Endothelial cell of umbilical vein (primary cell): ENCODE results near the gene ZNF280D. TPM values are rescaled to one million over a fixed set of nuclear protein-coding genes. Genes with fewer than 3 reads are reported as not detected.

ENCODE experiments used
- Bru-seq: library from RNA; stranded (reverse); fragments of 400-500 nt; gene quantifications from one replicate; lab custom pipeline; 2021; lab: Mats Ljungman, UMichigan
- BruChase-seq, 2 experiments: library from RNA; stranded (reverse); fragments of 400-500 nt; gene quantifications; one replicate each; lab custom pipeline; 2021; lab: Mats Ljungman, UMichigan
- BruUV-seq: library from RNA; stranded (reverse); fragments of 400-500 nt; replicated peaks from 2 replicates; lab custom pipeline; 2021; lab: Mats Ljungman, UMichigan
- CTCF ChIA-PET: fragments of 300-600, 350-600 bp; sonication (Branson Sonifier 250); formaldehyde crosslinking; loops from one replicate; lab custom pipeline; 2021; ENCODE audit warnings: antibody characterized with exemption, inconsistent platforms; lab: Charles Lee
- POLR2A ChIA-PET: fragments of 300-600, 350-600 bp; sonication (Branson Sonifier 250); formaldehyde crosslinking; loops from one replicate; lab custom pipeline; 2021; ENCODE audit warnings: antibody characterized with exemption, inconsistent platforms; lab: Charles Lee
- DNase-seq: peaks from one replicate; pipeline ENCODE4 v3.0.0-alpha.2; 2011; ENCODE audit warnings: low read depth, low spot score
- FAIRE-seq: peaks from 2 replicates; lab custom pipeline; 2011; peaks lifted over from hg19 to GRCh38; lab: Jason Lieb, UNC
- H2AFZ ChIP-seq: 2 replicates; pipeline ENCODE4 v1.6.0; 2012; ENCODE audit warnings: low read depth, low read length, control low read depth, inconsistent platforms
- H3K27ac ChIP-seq: 2 replicates; pipeline ENCODE4 v1.5.1; 2011; ENCODE audit warnings: low read depth, mild to moderate bottlenecking, control low read depth, low read length, moderate library complexity; ENCODE audit not compliant: insufficient read depth
- H3K27me3 ChIP-seq, 2 experiments: 2 replicates each; pipeline versions ENCODE4 v1.6.0 to v1.6.1; 2011; ENCODE audit warnings: low read length in 2 of 2, mixed read lengths in 1 of 2; ENCODE audit not compliant: control insufficient read depth in 2 of 2, insufficient read depth in 2 of 2
- H3K36me3 ChIP-seq, 2 experiments: 2 replicates in 1 of 2; 3 replicates in 1 of 2; pipeline ENCODE4 v1.5.1; 2011; ENCODE audit warnings: low read length in 2 of 2, mild to moderate bottlenecking in 1 of 2, moderate library complexity in 1 of 2; ENCODE audit not compliant: control insufficient read depth in 2 of 2, insufficient read depth in 2 of 2; ENCODE audit errors: extremely low read depth in 1 of 2
- H3K4me1 ChIP-seq: 3 replicates; pipeline ENCODE4 v1.5.1; 2011; ENCODE audit warnings: mild to moderate bottlenecking, low read length; ENCODE audit not compliant: control insufficient read depth, insufficient read depth; ENCODE audit errors: extremely low read depth
- H3K4me2 ChIP-seq: 2 replicates; pipeline ENCODE4 v1.6.1; 2011; ENCODE audit warnings: low read length, control low read depth, mixed read lengths; ENCODE audit not compliant: insufficient read depth
- H3K4me3 ChIP-seq, 3 experiments: fragments of 200-600 bp in 1 of 3; sonication (generic), shearing (Covaris generic) in 1 of 3; replicated peaks in 1 of 3; 2 replicates each; pipeline ENCODE4 v1.5.1; 2011 to 2016; ENCODE audit warnings: control low read depth in 3 of 3, low read length in 3 of 3, mild to moderate bottlenecking in 2 of 3, inconsistent platforms in 1 of 3, low read depth in 1 of 3, moderate library complexity in 1 of 3; ENCODE audit not compliant: insufficient read depth in 1 of 3
- H3K79me2 ChIP-seq: 2 replicates; pipeline ENCODE4 v1.6.0; 2012; ENCODE audit warnings: low read length, inconsistent platforms; ENCODE audit not compliant: control insufficient read depth, insufficient read depth
- H3K9ac ChIP-seq: replicated peaks from 2 replicates; pipeline ENCODE3; 2011; ENCODE audit warnings: low read length, control low read depth; ENCODE audit not compliant: insufficient read depth; ENCODE audit errors: extremely low read depth
- H3K9me1 ChIP-seq: replicated peaks from 3 replicates; pipeline ENCODE4 v1.6.0; 2011; ENCODE audit warnings: mild to moderate bottlenecking, low read length; ENCODE audit not compliant: control insufficient read depth, insufficient read depth; ENCODE audit errors: extremely low read depth
- H3K9me3 ChIP-seq: replicated peaks from 2 replicates; pipeline ENCODE4 v1.5.1; 2012; ENCODE audit warnings: low read length, inconsistent platforms; ENCODE audit not compliant: control insufficient read depth, insufficient read depth
- H4K20me1 ChIP-seq: replicated peaks from 2 replicates; pipeline ENCODE3; 2011; ENCODE audit warnings: mild to moderate bottlenecking, low read length; ENCODE audit not compliant: control insufficient read depth, insufficient read depth; ENCODE audit errors: extremely low read depth
- EZH2 ChIP-seq: IDR thresholded peaks from 2 replicates; pipeline ENCODE4 v1.6.1; 2012; ENCODE audit warnings: borderline replicate concordance, low read depth, mild to moderate bottlenecking, moderate library complexity, low read length, inconsistent platforms; ENCODE audit not compliant: severe bottlenecking
- FOS ChIP-seq: IDR thresholded peaks from 2 replicates; pipeline ENCODE4 v1.6.1; 2011; ENCODE audit warnings: mild to moderate bottlenecking, low read length, moderate library complexity, borderline replicate concordance; ENCODE audit not compliant: insufficient read depth
- GATA2 ChIP-seq: IDR thresholded peaks from 2 replicates; pipeline ENCODE4 v1.7.0; 2011; ENCODE audit warnings: low read depth, mild to moderate bottlenecking, moderate library complexity, mixed read lengths, low read length; ENCODE audit not compliant: insufficient read length, insufficient read depth
- JUN ChIP-seq: IDR thresholded peaks from 2 replicates; pipeline ENCODE4 v1.6.1; 2011; ENCODE audit warnings: borderline replicate concordance, low read depth; ENCODE audit not compliant: insufficient read length, insufficient read depth
- MYC ChIP-seq: IDR thresholded peaks from one replicate; pipeline ENCODE4 v1.6.1; 2011; ENCODE audit warnings: mild to moderate bottlenecking, low read depth, low read length
- POLR2A ChIP-seq: IDR thresholded peaks from 2 replicates; pipeline ENCODE4 v1.6.1; 2012; ENCODE audit warnings: low read depth, mild to moderate bottlenecking, control low read depth, low read length
- POLR2AphosphoS5 ChIP-seq: IDR thresholded peaks from 2 replicates; pipeline ENCODE4 v1.6.1; 2012; ENCODE audit warnings: low read depth, mild to moderate bottlenecking, control low read depth, low read length, moderate library complexity; ENCODE audit not compliant: insufficient read depth
- dilution Hi-C: fragments of 300-500 bp; cut with MboI; formaldehyde crosslinking; loops from one replicate; pipeline ENCODE4 v1.15.0; 2019; ENCODE audit warnings: low sequenced_read_pairs; ENCODE audit not compliant: extremely low pct_ligation_motif_present
- intact Hi-C: fragments of 100-400 bp; cut with micrococcal nuclease; formaldehyde crosslinking; loops from one replicate; pipeline ENCODE4 v1.10.0; 2022
- long read RNA-seq: library from polyadenylated mRNA; stranded (forward); transcript quantifications from one replicate; pipeline ENCODE4 v2.0.0, GENCODE V29; 2021
- polyA minus RNA-seq, 3 experiments: library from RNA; depleted of rRNA, polyadenylated mRNA; stranded (reverse); fragments of >200 nt; gene quantifications; 1 replicate in 1 of 3; 2 replicates in 2 of 3; pipeline ENCODE4 v1.2.3, GENCODE V29; 2011
- polyA plus RNA-seq, 4 experiments: library from polyadenylated mRNA; depleted of rRNA in 3 of 4; stranded (reverse) in 3 of 4; unstranded in 1 of 4; fragments of >200 nt; gene quantifications; 2 replicates each; pipeline versions ENCODE4 v1.2.1 to v1.2.3, GENCODE V29; 2011 to 2012; ENCODE audit warnings: missing spikeins in 1 of 4
- total RNA-seq: library from RNA; stranded (reverse); gene quantifications from 2 replicates; pipeline ENCODE4 v1.2.3, GENCODE V29; 2021
- TF ChIP-seq, protein P1 (sequence below), 2 donors: IDR thresholded peaks; 1 replicate in 1 of 2; 2 replicates in 1 of 2; pipeline ENCODE4 v1.5.1; 2011; ENCODE audit warnings: low read length in 2 of 2, mild to moderate bottlenecking in 2 of 2, moderate library complexity in 2 of 2, control low read depth in 1 of 2, inconsistent platforms in 1 of 2, low read depth in 1 of 2; ENCODE audit not compliant: insufficient read depth in 1 of 2; ENCODE audit errors: extremely low read depth in 1 of 2
- TF ChIP-seq, protein P2 (sequence below): IDR thresholded peaks from 2 replicates; pipeline ENCODE4 v1.6.1; 2011; ENCODE audit not compliant: insufficient read depth, insufficient read length

ZNF280D gene, protein sequence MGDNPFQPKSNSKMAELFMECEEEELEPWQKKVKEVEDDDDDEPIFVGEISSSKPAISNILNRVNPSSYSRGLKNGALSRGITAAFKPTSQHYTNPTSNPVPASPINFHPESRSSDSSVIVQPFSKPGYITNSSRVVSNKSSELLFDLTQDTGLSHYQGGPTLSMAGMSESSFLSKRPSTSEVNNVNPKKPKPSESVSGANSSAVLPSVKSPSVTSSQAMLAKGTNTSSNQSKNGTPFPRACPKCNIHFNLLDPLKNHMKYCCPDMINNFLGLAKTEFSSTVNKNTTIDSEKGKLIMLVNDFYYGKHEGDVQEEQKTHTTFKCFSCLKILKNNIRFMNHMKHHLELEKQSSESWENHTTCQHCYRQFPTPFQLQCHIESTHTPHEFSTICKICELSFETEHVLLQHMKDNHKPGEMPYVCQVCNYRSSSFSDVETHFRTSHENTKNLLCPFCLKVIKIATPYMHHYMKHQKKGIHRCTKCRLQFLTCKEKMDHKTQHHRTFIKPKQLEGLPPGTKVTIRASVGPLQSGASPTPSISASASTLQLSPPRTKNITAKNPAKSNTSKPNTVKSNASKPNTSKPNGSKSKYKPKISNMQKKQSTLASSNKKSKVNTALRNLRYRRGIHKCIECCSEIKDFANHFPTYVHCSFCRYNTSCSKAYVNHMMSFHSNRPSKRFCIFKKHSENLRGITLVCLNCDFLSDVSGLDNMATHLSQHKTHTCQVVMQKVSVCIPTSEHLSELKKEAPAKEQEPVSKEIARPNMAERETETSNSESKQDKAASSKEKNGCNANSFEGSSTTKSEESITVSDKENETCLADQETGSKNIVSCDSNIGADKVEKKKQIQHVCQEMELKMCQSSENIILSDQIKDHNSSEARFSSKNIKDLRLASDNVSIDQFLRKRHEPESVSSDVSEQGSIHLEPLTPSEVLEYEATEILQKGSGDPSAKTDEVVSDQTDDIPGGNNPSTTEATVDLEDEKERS
- total RNA-seq (35.8 and 42.1 TPM in 2 replicates), polyA plus RNA-seq (4.4 and 9.6 TPM in 2 replicates), polyA minus RNA-seq (15.9 and 17.0 TPM in 2 replicates), Bru-seq, nascent RNA (percentile 86 among the genes with signal in this experiment), BruChase-seq, experiment 1, labeled RNA remaining after a 6-hour chase (percentile 79 among the genes with signal in this experiment), BruChase-seq, experiment 2, labeled RNA remaining after a 2-hour chase (percentile 90 among the genes with signal in this experiment)
- 7.3 and 7.6 TPM in 2 replicates for polyA plus RNA-seq (2011; cell fraction: cytosol; rRNA removed)
- 38.3 and 52.6 TPM in 2 replicates for polyA plus RNA-seq (2011; cell fraction: nucleus; rRNA removed)
- 12.5 and 16.5 TPM in 2 replicates for polyA plus RNA-seq (2012)
- polyA minus RNA-seq (2011; cell fraction: cytosol; rRNA and poly(A)+ RNA removed) = 3.6 TPM
- 46.7 and 72.8 TPM in 2 replicates for polyA minus RNA-seq (2011; cell fraction: nucleus; rRNA and poly(A)+ RNA removed)
- long read RNA-seq, partial matches to known transcripts = 8 of 13 reads
- long read RNA-seq, other reads (novel, unspliced or antisense) = 3 of 13 reads

DNA sequence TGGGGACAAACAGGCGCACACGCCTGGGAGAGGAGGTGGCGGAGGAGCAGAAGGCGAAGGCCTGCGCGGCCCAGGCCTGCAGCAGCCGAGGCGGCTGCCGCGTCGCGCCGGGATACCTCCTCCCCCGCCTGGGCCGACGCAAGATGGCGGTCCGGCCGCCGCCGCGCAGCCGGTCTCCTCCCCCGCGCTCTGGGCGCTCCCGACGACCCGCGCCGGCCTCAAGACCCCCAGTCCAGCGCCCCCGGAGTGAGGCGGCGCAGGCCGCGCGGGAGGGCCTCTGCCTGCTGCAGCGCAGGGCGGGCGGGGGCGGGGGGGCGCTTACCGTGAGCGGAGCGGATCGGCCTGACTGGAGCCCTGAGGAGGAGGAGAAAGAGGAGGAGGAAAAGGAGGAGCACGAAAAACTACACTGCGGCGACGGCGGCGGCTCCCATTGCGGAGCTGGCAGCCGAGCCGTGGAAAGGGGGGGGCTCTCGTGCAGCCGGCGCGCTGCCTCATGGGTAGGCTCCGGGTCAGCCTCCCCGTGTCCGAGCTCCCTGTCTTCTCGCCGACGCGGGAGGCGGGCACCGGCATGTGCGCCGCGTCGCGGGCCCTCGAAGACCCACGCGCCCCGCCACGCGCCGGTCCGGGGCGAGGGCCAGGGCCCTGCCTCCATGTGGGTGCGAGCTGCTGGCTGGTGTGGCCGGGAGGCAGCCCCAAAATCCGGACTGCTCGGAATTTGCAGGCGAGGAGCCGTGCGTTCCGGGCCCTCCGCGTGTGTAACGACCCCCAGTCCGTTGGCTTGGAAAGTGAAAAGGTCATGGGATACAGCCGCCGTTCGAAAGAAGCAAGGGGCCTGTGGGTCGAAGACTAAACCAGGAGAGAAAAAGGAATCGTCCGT lies at the start of gene ZNF280D:
Gene ZNF280D, minus strand, starts transcription at position 374 of the 877 bp plus-strand sequence. CDS start 26,400 bp downstream, outside the sequence.
- Histone ChIP-seq H3K9me3 (no peaks in the 10 kb centered on the region), H4K20me1 (no peaks in the 10 kb centered on the region), H3K79me2 (peaks cover 41% of the 10 kb centered on the region), H3K9ac (peak within 1 kb of the TSS; percentile 88), H3K4me1 (peaks cover 34% of the 10 kb centered on the region), H3K4me3 (peak within 1 kb of the TSS; percentile 19 to 70 (median 68)), H3K27me3 (no peaks in the 10 kb centered on the region), H3K9me1 (no peaks in the 10 kb centered on the region), H3K36me3 (peaks cover 0 to 2% of the 10 kb centered on the region in 2 experiments), H2AFZ (peak within 1 kb of the TSS; percentile 74), H3K27ac (peak within 1 kb of the TSS; percentile 59), H3K4me2 (peak within 1 kb of the TSS; percentile 99)
- TF ChIP-seq, protein P1, sequence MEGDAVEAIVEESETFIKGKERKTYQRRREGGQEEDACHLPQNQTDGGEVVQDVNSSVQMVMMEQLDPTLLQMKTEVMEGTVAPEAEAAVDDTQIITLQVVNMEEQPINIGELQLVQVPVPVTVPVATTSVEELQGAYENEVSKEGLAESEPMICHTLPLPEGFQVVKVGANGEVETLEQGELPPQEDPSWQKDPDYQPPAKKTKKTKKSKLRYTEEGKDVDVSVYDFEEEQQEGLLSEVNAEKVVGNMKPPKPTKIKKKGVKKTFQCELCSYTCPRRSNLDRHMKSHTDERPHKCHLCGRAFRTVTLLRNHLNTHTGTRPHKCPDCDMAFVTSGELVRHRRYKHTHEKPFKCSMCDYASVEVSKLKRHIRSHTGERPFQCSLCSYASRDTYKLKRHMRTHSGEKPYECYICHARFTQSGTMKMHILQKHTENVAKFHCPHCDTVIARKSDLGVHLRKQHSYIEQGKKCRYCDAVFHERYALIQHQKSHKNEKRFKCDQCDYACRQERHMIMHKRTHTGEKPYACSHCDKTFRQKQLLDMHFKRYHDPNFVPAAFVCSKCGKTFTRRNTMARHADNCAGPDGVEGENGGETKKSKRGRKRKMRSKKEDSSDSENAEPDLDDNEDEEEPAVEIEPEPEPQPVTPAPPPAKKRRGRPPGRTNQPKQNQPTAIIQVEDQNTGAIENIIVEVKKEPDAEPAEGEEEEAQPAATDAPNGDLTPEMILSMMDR (IDR thresholded peaks at IDR 0.05; ENCODE audit: extremely low read depth in 1 of 2, insufficient read depth in 1 of 2, low read depth in 1 of 2, low read length in 2 of 2) = no peak
- TF ChIP-seq POLR2A = peak; percentile 72
- TF ChIP-seq EZH2 = no peak
- TF ChIP-seq FOS = peak; percentile 18
- TF ChIP-seq JUN = no peak
- no peak for TF ChIP-seq MYC
- no peak for TF ChIP-seq GATA2
- TF ChIP-seq, protein P2, sequence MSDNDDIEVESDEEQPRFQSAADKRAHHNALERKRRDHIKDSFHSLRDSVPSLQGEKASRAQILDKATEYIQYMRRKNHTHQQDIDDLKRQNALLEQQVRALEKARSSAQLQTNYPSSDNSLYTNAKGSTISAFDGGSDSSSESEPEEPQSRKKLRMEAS = peak; percentile 88
- TF ChIP-seq POLR2AphosphoS5 = peak; percentile 74
- CTCF ChIA-PET = interaction anchor here (0.7 to 2.4 kb wide), 9 partner anchors 14 to 237 kb away, joined by 3 to 7 read pairs (median 4); no protein-coding TSS in a partner anchor
- intact Hi-C loops = loop anchor here (2.0 to 10.0 kb wide), 6 partner anchors 33 to 401 kb away; partner anchors contain the start of gene TCF12
- FAIRE-seq (peak; percentile 71), DNase-seq (peak; percentile 91)
- POLR2A ChIA-PET = interaction anchor here (0.6 to 1.0 kb wide), 3 partner anchors 26 to 1131 kb away, joined by 3 to 4 read pairs (median 3); no protein-coding TSS in a partner anchor
- no TSS peak for BruUV-seq
- dilution Hi-C loops = no loop called here
